Neural crest cell (in vitro differentiated cells): ENCODE measurements around the gene SHC1. TPM values are rescaled to one million over a fixed set of nuclear protein-coding genes. Genes with fewer than 3 reads are reported as not detected.

Experiments
- DNase-seq: peaks from one replicate; pipeline ENCODE4 v3.0.0; 2021; ENCODE audit warnings: low read depth, mixed read lengths, low spot score
- H3K27ac Mint-ChIP-seq: one replicate; pipeline ENCODE4 v1.8.0; 2021; ENCODE audit warnings: mild to moderate bottlenecking, mixed read lengths; ENCODE audit not compliant: unreplicated experiment
- H3K27me3 Mint-ChIP-seq: 2 replicates; pipeline ENCODE4 v1.8.0; 2021; ENCODE audit warnings: low read depth, mild to moderate bottlenecking, mixed read lengths
- H3K36me3 Mint-ChIP-seq: 2 replicates; pipeline ENCODE4 v1.8.0; 2021; ENCODE audit warnings: low read depth, mild to moderate bottlenecking, mixed read lengths
- H3K4me1 Mint-ChIP-seq: 2 replicates; pipeline ENCODE4 v1.8.0; 2021; ENCODE audit warnings: mixed read lengths
- H3K4me3 Mint-ChIP-seq: one replicate; pipeline ENCODE4 v1.8.0; 2021; ENCODE audit warnings: mild to moderate bottlenecking, mixed read lengths
- H3K9me3 Mint-ChIP-seq: 2 replicates; pipeline ENCODE4 v1.8.0; 2021; ENCODE audit warnings: mixed read lengths
- CTCF ChIP-seq: fragments of 200-600 bp; sonication (generic); conservative IDR thresholded peaks from 2 replicates; pipeline ENCODE4 v1.5.0; 2021; ENCODE audit warnings: antibody characterized with exemption, mild to moderate bottlenecking
- total RNA-seq: library from RNA; stranded (reverse); gene quantifications from 2 replicates; pipeline ENCODE4 v1.2.1, GENCODE V29; 2021

Gene SHC1
- total RNA-seq, 1 donor from 2014 or later, result 92.9 TPM

- Mint-ChIP-seq H3K27ac (peak overlapping the region; percentile 100), H3K9me3 (no peaks in the 10 kb centered on the region), H3K27me3 (no peaks in the 10 kb centered on the region), H3K4me3 (peak overlapping the region; percentile 90), H3K36me3 (no peaks in the 10 kb centered on the region), H3K4me1 (peaks cover 53% of the 10 kb centered on the region)
- no peak for DNase-seq
- TF ChIP-seq CTCF, result no peak
Measured at GRCh38 chr1:154937988-154938386, 32.6 kb downstream of the SHC1 start.

- TF ChIP-seq CTCF, result peak; percentile 43
- H3K27me3 Mint-ChIP-seq, result no peaks in the 10 kb centered on the region
- no peaks in the 10 kb centered on the region for H3K36me3 Mint-ChIP-seq
Measured at GRCh38 chr1:154937085-154937987, 33.2 kb downstream of the SHC1 start.

GRCh38 chr1:154936555-154937084, 33.9 kb downstream of the SHC1 start, which contains the start of gene PMVK:
Gene PMVK, minus strand, starts transcription at chr1:154936719. Its CDS starts 34 bp downstream, at chr1:154936685.
- TF ChIP-seq CTCF, result peak; percentile 47
- Mint-ChIP-seq H3K9me3 (no peaks in the 10 kb centered on the region), H3K27ac (peak within 1 kb of the TSS; percentile 100), H3K27me3 (no peaks in the 10 kb centered on the region), H3K36me3 (no peaks in the 10 kb centered on the region), H3K4me3 (peak within 1 kb of the TSS; percentile 90), H3K4me1 (peaks cover 50% of the 10 kb centered on the region)
- peak; percentile 89 for DNase-seq

More at GRCh38 chr1:154937085-154937987, 33.2 kb downstream of the SHC1 start:
- Mint-ChIP-seq H3K9me3 (no peaks in the 10 kb centered on the region), H3K27ac (peak overlapping the region; percentile 100), H3K4me3 (peak overlapping the region; percentile 90), H3K4me1 (peaks cover 53% of the 10 kb centered on the region)
- DNase-seq, result no peak

- DNase-seq, result no peak
- Mint-ChIP-seq H3K36me3 (no peaks in the 10 kb centered on the region), H3K27me3 (no peaks in the 10 kb centered on the region), H3K27ac (peak overlapping the region; percentile 100), H3K9me3 (no peaks in the 10 kb centered on the region), H3K4me1 (peaks cover 43% of the 10 kb centered on the region), H3K4me3 (peak overlapping the region; percentile 90)
- no peak for TF ChIP-seq CTCF
Measured at GRCh38 chr1:154935749-154936554, 34.6 kb downstream of the SHC1 start.

GRCh38 chr1:154934358-154934948, 36.1 kb downstream of the SHC1 start:
- H3K27me3 Mint-ChIP-seq, result no peaks in the 10 kb centered on the region
- TF ChIP-seq CTCF, result no peak
- no peak overlapping the region for H3K27ac Mint-ChIP-seq
- H3K4me3 Mint-ChIP-seq, result peak overlapping the region; percentile 65
- peaks cover 34% of the 10 kb centered on the region for H3K4me1 Mint-ChIP-seq
- H3K36me3 Mint-ChIP-seq, result no peaks in the 10 kb centered on the region
- no peaks in the 10 kb centered on the region for H3K9me3 Mint-ChIP-seq
- no peak for DNase-seq
